ENCODE data around the gene TMX4.

Gene TMX4

DNA sequence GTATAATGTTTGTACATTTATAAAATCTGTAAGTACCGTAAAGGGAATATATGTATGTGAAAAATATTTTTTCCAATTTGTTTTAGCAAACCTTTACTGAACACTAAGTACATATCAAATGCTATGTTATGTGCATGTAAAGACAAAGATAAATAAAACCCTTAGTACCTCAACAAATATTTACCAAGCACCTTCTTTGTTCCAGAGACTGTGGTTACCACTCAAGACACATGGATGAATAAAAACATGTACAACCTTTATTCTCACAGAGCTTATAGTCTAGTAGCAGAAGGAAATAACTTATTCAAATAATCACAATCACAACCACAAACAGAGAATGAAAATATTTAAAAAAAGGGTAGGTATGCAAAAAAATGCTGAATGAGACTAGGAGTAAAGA, 17.5 kb downstream of the TMX4 start:
- no peak overlapping the region for H3K9ac ChIP-seq (ENCODE audit: low read depth, low read length, poor library complexity, severe bottlenecking)
- H2AFZ ChIP-seq (ENCODE audit: low read length) = no peak overlapping the region
- no peaks in the 10 kb centered on the region for H3F3A ChIP-seq (ENCODE audit: low read depth)
- no peaks in the 10 kb centered on the region for H3K4me1 ChIP-seq (ENCODE audit: insufficient read depth, low read length, poor library complexity, severe bottlenecking)
- peaks cover 23% of the 10 kb centered on the region; the same call in 1 of the 2 replicates for H3K79me2 ChIP-seq (ENCODE audit: insufficient read depth, low read length)
- peaks cover 55% of the 10 kb centered on the region for H3K36me3 ChIP-seq (ENCODE audit: insufficient read depth, low read length)
- no peaks in the 10 kb centered on the region for H3K27me3 ChIP-seq (ENCODE audit: insufficient read depth, low read length, poor library complexity, severe bottlenecking)
- H4K20me1 ChIP-seq (ENCODE audit: insufficient read depth, low read length, poor library complexity, severe bottlenecking) = peaks cover 4% of the 10 kb centered on the region
- no peaks in the 10 kb centered on the region for H3K9me2 ChIP-seq (replicated peaks; ENCODE audit: low read depth, low read length)
- no peak for TF ChIP-seq EZH2phosphoT487 (IDR thresholded peaks at IDR 0.05; ENCODE audit: borderline replicate concordance)
- TF ChIP-seq CTCF (conservative IDR thresholded peaks at IDR 0.05; ENCODE audit: low read length) = no peak
- H3K4me3 ChIP-seq (ENCODE audit: low read length, poor library complexity, severe bottlenecking) = no peak overlapping the region
- no peaks in the 10 kb centered on the region for H3K9me3 ChIP-seq (ENCODE audit: insufficient read depth, low read depth, low read length)
- no peak overlapping the region for H3K4me2 ChIP-seq (ENCODE audit: low read depth, low read length, poor library complexity, severe bottlenecking)

GRCh38 chr20:8000796-8001195, 18.8 kb downstream of the TMX4 start:
- Histone ChIP-seq H3K4me1 (ENCODE audit: insufficient read depth, low read length, poor library complexity, severe bottlenecking) (no peaks in the 10 kb centered on the region), H3K4me3 (ENCODE audit: low read length, poor library complexity, severe bottlenecking) (no peak overlapping the region), H3K36me3 (ENCODE audit: insufficient read depth, low read length) (peaks cover 68% of the 10 kb centered on the region), H2AFZ (ENCODE audit: low read length) (no peak overlapping the region), H3K9me2 (replicated peaks; ENCODE audit: low read depth, low read length) (no peaks in the 10 kb centered on the region), H3K27me3 (ENCODE audit: insufficient read depth, low read length, poor library complexity, severe bottlenecking) (no peaks in the 10 kb centered on the region), H3K4me2 (ENCODE audit: low read depth, low read length, poor library complexity, severe bottlenecking) (no peak overlapping the region), H3K79me2 (ENCODE audit: insufficient read depth, low read length) (peaks cover 21% of the 10 kb centered on the region; the same call in 1 of the 2 replicates), H3K9ac (ENCODE audit: low read depth, low read length, poor library complexity, severe bottlenecking) (no peak overlapping the region), H3K9me3 (ENCODE audit: insufficient read depth, low read depth, low read length) (no peaks in the 10 kb centered on the region), H4K20me1 (ENCODE audit: insufficient read depth, low read length, poor library complexity, severe bottlenecking) (peaks cover 4% of the 10 kb centered on the region), H3F3A (ENCODE audit: low read depth) (no peaks in the 10 kb centered on the region)
- TF ChIP-seq EZH2phosphoT487 (IDR thresholded peaks at IDR 0.05; ENCODE audit: borderline replicate concordance) (no peak), CTCF (conservative IDR thresholded peaks at IDR 0.05; ENCODE audit: low read length) (no peak)

DNA sequence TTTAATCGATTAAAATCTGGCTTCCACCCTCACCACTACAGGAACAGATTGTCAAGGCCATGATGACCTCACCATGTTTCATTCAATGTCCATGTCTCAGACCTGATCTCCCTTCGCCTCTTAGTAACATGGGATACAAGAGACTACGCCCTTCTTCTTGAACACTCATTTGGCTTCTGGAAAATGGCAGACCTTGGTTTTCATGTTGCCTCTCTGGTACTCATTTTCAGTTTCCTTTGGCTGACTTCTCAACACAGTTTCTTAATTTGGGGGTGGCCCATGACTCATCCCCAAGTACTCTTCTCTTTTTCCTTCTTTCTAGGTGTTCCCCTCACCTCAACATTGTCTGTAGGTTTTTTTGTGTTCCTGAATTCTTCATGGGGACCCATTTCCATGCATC, 22.7 kb downstream of the TMX4 start:
- TF ChIP-seq CTCF (conservative IDR thresholded peaks at IDR 0.05; ENCODE audit: low read length) (no peak), EZH2phosphoT487 (IDR thresholded peaks at IDR 0.05; ENCODE audit: borderline replicate concordance) (no peak)
- no peaks in the 10 kb centered on the region for H3K4me1 ChIP-seq (ENCODE audit: insufficient read depth, low read length, poor library complexity, severe bottlenecking)
- no peak overlapping the region for H3K4me3 ChIP-seq (ENCODE audit: low read length, poor library complexity, severe bottlenecking)
- H3K79me2 ChIP-seq (ENCODE audit: insufficient read depth, low read length) = peaks cover 4% of the 10 kb centered on the region; the same call in 1 of the 2 replicates
- H3K36me3 ChIP-seq (ENCODE audit: insufficient read depth, low read length) = peaks cover 93% of the 10 kb centered on the region
- H3K9me2 ChIP-seq (replicated peaks; ENCODE audit: low read depth, low read length) = no peaks in the 10 kb centered on the region
- H2AFZ ChIP-seq (ENCODE audit: low read length) = no peak overlapping the region
- peaks cover 9% of the 10 kb centered on the region; the same call in 1 of the 2 replicates for H3K9me3 ChIP-seq (ENCODE audit: insufficient read depth, low read depth, low read length)
- H3F3A ChIP-seq (ENCODE audit: low read depth) = no peaks in the 10 kb centered on the region
- peaks cover 4% of the 10 kb centered on the region for H4K20me1 ChIP-seq (ENCODE audit: insufficient read depth, low read length, poor library complexity, severe bottlenecking)
- no peak overlapping the region for H3K9ac ChIP-seq (ENCODE audit: low read depth, low read length, poor library complexity, severe bottlenecking)
- H3K27me3 ChIP-seq (ENCODE audit: insufficient read depth, low read length, poor library complexity, severe bottlenecking) = no peaks in the 10 kb centered on the region
- no peak overlapping the region for H3K4me2 ChIP-seq (ENCODE audit: low read depth, low read length, poor library complexity, severe bottlenecking)

All from Loucy (cell line).